ENCODE data around the gene ZNF771. TPM values are rescaled to one million over a fixed set of nuclear protein-coding genes. Genes with fewer than 3 reads are reported as not detected.

Gene ZNF771
- total RNA-seq, 1 experiment from 2014 or later, result 11.0 TPM

DNA sequence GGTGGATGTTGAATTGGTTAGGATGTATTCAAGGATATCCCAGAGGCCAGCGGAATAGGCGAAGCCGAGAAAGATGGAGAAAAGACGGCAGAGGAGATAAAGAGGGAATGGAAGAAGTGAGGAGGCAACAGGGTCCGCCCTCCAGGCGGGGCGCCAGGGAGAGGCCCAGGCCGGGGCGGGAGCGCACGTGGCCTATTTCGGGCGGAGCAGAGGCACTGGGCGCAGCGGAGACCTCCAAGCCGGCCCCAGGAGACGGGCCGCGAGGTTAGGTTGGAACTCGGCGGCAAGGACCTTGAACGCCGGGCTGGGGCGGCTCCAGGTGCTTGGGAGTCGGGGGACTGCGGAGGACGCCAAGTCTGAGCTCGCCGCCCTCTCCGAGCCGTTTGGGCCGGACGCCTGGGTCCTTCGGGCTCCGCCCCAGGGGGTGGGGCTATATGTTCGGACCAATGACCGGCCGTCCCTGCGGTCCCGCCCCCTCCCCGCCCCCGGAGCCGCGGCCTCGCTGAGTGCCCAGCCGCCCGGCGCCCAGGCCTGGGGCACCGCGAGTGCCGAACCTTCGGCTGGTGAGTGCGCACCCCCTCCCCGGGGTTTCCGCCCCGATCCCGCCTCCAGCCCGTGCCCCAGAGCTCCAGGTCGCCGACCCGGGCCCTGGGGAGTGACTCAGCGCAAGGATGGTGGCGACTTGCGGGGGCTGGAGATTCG is at the start of gene ZNF771 (continued):
- TF ChIP-seq POLR2AphosphoS5 (IDR thresholded peaks at IDR 0.05; ENCODE audit: low read depth, low read length) (peak; percentile 89), POLR2A (IDR thresholded peaks at IDR 0.05; ENCODE audit: borderline replicate concordance, extremely low read depth, insufficient read depth, insufficient read length) (peak; percentile 35), YY1 (IDR thresholded peaks at IDR 0.05; ENCODE audit: extremely low read depth, insufficient replicate concordance, low read depth, low read length) (peak; percentile 4), ZFX (IDR thresholded peaks at IDR 0.05) (peak; percentile 90), CEBPB (IDR thresholded peaks at IDR 0.05; ENCODE audit: low read depth) (no peak)
- TF ChIP-seq, protein P1, sequence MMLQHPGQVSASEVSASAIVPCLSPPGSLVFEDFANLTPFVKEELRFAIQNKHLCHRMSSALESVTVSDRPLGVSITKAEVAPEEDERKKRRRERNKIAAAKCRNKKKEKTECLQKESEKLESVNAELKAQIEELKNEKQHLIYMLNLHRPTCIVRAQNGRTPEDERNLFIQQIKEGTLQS (IDR thresholded peaks at IDR 0.05), result no peak

DNA sequence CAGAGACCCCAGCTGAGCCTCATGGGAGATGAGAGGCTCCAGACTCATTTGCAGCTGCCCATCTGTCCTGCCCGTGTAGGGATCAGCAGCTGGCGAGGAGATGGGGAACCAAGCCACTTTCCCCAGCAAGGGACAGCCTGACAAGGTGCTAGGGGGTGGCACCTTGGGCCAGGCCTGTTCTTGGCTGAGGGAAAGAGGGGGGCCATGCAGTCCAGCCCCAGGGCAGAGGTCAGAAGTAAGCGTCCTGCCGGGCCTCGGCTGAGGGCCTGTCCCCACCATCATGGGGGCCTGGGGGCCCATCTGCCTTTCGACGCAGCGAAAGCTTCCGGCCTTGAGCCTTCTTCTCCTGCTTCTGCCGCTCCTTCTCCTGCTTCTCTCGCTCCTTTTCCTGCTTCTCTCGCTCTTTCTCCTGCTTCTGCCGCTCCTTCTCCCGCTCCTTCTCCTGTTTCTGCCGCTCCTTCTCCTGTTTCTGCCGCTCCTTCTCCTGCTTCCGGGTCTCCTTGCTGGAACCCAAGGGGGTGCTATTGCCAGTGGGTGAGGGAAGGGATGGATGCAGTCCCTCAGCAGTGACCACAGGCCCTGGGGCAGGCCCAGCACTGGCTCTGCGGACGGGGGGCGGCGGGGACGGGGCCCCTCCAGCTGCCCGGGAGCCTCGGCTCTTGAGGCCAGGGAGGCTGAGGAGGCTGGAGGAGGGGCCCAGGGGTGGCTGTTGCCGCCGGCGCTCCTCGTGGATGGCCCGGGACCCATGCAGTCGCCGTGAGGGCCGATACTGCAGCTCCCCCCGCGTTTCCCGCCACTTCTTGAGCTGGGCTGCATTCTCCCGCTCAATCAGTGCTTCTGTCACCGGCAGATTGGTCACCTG is 49.5 kb upstream of the ZNF771 start:
- Histone ChIP-seq H4K20me1 (ENCODE audit: insufficient read depth) (no peaks in the 10 kb centered on the region), H3K4me2 (ENCODE audit: low read length) (no peak overlapping the region), H3K4me1 (ENCODE audit: control insufficient read depth in 1 of 2, insufficient read depth in 2 of 2, low read length in 2 of 2) (peaks cover 23 to 36% of the 10 kb centered on the region in 2 experiments), H3K36me3 (ENCODE audit: control insufficient read depth in 1 of 2, insufficient read depth in 2 of 2, low read length in 2 of 2) (peaks cover 12 to 36% of the 10 kb centered on the region in 2 experiments), H3K9me2 (ENCODE audit: insufficient read depth) (no peaks in the 10 kb centered on the region), H2AFZ (ENCODE audit: low read depth, low read length, poor library complexity, severe bottlenecking) (no peak overlapping the region), H3K4me3 (replicated peaks in 1 of 2; ENCODE audit: low read depth in 1 of 2, low read length in 2 of 2) (no peak overlapping the region), H3K79me2 (ENCODE audit: insufficient read depth, low read length) (peaks cover 50% of the 10 kb centered on the region), H3K9me3 (ENCODE audit: control insufficient read depth in 1 of 2, insufficient read depth in 1 of 2, low read depth in 1 of 2, low read length in 2 of 2) (no peaks in the 10 kb centered on the region), H3K27me3 (ENCODE audit: insufficient read depth, low read length) (no peaks in the 10 kb centered on the region), H3K9ac (ENCODE audit: low read length) (no peak overlapping the region; the same call in 1 of the 2 replicates), H3K27ac (ENCODE audit: low read depth, low read length) (no peak overlapping the region; the same call in 1 of the 2 replicates)
- intact Hi-C loops (cut with micrococcal nuclease), result no loop called here
- RAD21 ChIA-PET (ENCODE audit: low non-redundant PET in 1 of 2, low total read pairs in 2 of 2, uncharacterized antibody in 2 of 2, unreplicated experiment in 2 of 2), result no interaction called here
- DNase-seq (ENCODE audit: low read depth, low spot score) (no peak), ATAC-seq (no peak)
- CTCF ChIA-PET, result no interaction called here
- no TSS peak for BruUV-seq (replicated peaks)
- POLR2A ChIA-PET, result no interaction called here
- TF ChIP-seq FOSL1 (IDR thresholded peaks at IDR 0.05; ENCODE audit: low read depth) (no peak), SRF (IDR thresholded peaks at IDR 0.05; ENCODE audit: low read depth) (no peak), RAD21 (IDR thresholded peaks at IDR 0.05; ENCODE audit: low read depth) (no peak), CEBPB (IDR thresholded peaks at IDR 0.05; ENCODE audit: low read depth) (no peak), ZNF274 (IDR thresholded peaks at IDR 0.05; ENCODE audit: low read depth, low read length) (no peak), POLR2AphosphoS5 (IDR thresholded peaks at IDR 0.05; ENCODE audit: low read depth, low read length) (no peak), TCF7L2 (IDR thresholded peaks at IDR 0.05; ENCODE audit: borderline replicate concordance, extremely low read depth, insufficient read depth, insufficient read length) (no peak), YY1 (IDR thresholded peaks at IDR 0.05; ENCODE audit: extremely low read depth, insufficient replicate concordance, low read depth, low read length) (no peak), EZH2 (IDR thresholded peaks at IDR 0.05) (no peak), EZH2phosphoT487 (IDR thresholded peaks at IDR 0.05; ENCODE audit: borderline replicate concordance) (no peak), SP1 (IDR thresholded peaks at IDR 0.05; ENCODE audit: low read depth) (no peak), POLR2A (IDR thresholded peaks at IDR 0.05; ENCODE audit: borderline replicate concordance, extremely low read depth, insufficient read depth, insufficient read length) (no peak)
- TF ChIP-seq, protein P2, sequence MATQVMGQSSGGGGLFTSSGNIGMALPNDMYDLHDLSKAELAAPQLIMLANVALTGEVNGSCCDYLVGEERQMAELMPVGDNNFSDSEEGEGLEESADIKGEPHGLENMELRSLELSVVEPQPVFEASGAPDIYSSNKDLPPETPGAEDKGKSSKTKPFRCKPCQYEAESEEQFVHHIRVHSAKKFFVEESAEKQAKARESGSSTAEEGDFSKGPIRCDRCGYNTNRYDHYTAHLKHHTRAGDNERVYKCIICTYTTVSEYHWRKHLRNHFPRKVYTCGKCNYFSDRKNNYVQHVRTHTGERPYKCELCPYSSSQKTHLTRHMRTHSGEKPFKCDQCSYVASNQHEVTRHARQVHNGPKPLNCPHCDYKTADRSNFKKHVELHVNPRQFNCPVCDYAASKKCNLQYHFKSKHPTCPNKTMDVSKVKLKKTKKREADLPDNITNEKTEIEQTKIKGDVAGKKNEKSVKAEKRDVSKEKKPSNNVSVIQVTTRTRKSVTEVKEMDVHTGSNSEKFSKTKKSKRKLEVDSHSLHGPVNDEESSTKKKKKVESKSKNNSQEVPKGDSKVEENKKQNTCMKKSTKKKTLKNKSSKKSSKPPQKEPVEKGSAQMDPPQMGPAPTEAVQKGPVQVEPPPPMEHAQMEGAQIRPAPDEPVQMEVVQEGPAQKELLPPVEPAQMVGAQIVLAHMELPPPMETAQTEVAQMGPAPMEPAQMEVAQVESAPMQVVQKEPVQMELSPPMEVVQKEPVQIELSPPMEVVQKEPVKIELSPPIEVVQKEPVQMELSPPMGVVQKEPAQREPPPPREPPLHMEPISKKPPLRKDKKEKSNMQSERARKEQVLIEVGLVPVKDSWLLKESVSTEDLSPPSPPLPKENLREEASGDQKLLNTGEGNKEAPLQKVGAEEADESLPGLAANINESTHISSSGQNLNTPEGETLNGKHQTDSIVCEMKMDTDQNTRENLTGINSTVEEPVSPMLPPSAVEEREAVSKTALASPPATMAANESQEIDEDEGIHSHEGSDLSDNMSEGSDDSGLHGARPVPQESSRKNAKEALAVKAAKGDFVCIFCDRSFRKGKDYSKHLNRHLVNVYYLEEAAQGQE (IDR thresholded peaks at IDR 0.05; ENCODE audit: low read depth), result no peak
- TF ChIP-seq, protein P1 (IDR thresholded peaks at IDR 0.05), result no peak
- TF ChIP-seq, protein P3, sequence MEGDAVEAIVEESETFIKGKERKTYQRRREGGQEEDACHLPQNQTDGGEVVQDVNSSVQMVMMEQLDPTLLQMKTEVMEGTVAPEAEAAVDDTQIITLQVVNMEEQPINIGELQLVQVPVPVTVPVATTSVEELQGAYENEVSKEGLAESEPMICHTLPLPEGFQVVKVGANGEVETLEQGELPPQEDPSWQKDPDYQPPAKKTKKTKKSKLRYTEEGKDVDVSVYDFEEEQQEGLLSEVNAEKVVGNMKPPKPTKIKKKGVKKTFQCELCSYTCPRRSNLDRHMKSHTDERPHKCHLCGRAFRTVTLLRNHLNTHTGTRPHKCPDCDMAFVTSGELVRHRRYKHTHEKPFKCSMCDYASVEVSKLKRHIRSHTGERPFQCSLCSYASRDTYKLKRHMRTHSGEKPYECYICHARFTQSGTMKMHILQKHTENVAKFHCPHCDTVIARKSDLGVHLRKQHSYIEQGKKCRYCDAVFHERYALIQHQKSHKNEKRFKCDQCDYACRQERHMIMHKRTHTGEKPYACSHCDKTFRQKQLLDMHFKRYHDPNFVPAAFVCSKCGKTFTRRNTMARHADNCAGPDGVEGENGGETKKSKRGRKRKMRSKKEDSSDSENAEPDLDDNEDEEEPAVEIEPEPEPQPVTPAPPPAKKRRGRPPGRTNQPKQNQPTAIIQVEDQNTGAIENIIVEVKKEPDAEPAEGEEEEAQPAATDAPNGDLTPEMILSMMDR (IDR thresholded peaks at IDR 0.05 in 2 of 3, conservative IDR thresholded peaks at IDR 0.05 in 1 of 3; ENCODE audit: borderline replicate concordance in 1 of 3, insufficient read depth in 1 of 3, low read depth in 2 of 3, low read length in 2 of 3), result no peak
